ENCODE measurements around the gene CCL15.
"Not testable (repeated sequence)": the region's sequence is repeated elsewhere in the genome, so short reads cannot be mapped to it uniquely, and the experiment has no call there.

DNA sequence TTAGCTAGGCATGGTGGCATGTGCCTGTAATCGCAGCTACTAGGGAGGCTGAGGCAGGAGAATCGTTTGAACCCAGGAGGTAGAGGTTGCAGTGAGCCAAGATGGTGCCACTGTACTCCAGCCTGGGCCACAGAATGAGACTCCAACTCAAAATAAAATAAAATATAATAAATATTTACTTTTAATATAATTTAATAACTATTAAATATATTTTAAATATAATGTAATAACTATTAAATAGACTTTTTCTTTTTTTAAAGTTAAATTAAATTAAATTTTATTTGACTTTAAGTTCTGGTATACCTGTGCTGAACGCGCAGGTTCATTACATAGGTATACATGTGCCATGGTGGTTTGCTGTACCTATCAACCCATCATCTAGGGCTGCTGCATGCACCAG, 14.5 kb upstream of the CCL15 start:
- TF ChIP-seq, protein P1, sequence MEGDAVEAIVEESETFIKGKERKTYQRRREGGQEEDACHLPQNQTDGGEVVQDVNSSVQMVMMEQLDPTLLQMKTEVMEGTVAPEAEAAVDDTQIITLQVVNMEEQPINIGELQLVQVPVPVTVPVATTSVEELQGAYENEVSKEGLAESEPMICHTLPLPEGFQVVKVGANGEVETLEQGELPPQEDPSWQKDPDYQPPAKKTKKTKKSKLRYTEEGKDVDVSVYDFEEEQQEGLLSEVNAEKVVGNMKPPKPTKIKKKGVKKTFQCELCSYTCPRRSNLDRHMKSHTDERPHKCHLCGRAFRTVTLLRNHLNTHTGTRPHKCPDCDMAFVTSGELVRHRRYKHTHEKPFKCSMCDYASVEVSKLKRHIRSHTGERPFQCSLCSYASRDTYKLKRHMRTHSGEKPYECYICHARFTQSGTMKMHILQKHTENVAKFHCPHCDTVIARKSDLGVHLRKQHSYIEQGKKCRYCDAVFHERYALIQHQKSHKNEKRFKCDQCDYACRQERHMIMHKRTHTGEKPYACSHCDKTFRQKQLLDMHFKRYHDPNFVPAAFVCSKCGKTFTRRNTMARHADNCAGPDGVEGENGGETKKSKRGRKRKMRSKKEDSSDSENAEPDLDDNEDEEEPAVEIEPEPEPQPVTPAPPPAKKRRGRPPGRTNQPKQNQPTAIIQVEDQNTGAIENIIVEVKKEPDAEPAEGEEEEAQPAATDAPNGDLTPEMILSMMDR (IDR thresholded peaks at IDR 0.05), result not testable (repeated sequence)
- TF ChIP-seq POLR2A (IDR thresholded peaks at IDR 0.05), result not testable (repeated sequence)
